Activated T-helper 1 cell treated with anti-CD3 and anti-CD28 coated beads, Interleukin-2, amount 50 U/mL, for 16 hours (primary cell): ENCODE data around the gene IFFO2.
A peak's percentile ranks its signal among the peaks of the same experiment; 100 is the strongest.

Source experiments
- DNase-seq, 2 donors: peaks; one replicate each; pipeline ENCODE4 v3.0.0-alpha.2; 2020; ENCODE audit warnings: low read depth in 1 of 2, low spot score in 1 of 2

Gene IFFO2

GRCh38 chr1:18938008-18938706 lies 18.3 kb downstream of the IFFO2 start:
- no peak for DNase-seq

- DNase-seq, result no peak
Measured at GRCh38 chr1:18937539-18937938, 18.9 kb downstream of the IFFO2 start.

- DNase-seq, result no peak
Measured at GRCh38 chr1:18936814-18937481, 19.5 kb downstream of the IFFO2 start.

GRCh38 chr1:18936471-18936813 lies 20.0 kb downstream of the IFFO2 start:
- DNase-seq, result no peak

GRCh38 chr1:18934205-18935000 lies 22.1 kb downstream of the IFFO2 start:
- no peak for DNase-seq

GRCh38 chr1:18932879-18933278 lies 23.6 kb downstream of the IFFO2 start:
- no peak for DNase-seq

GRCh38 chr1:18932387-18932786 lies 24.1 kb downstream of the IFFO2 start:
- no peak for DNase-seq

GRCh38 chr1:18931730-18932129 lies 24.7 kb downstream of the IFFO2 start:
- no peak for DNase-seq

- DNase-seq, result no peak
Measured at GRCh38 chr1:18929686-18930085, 26.8 kb downstream of the IFFO2 start.

GRCh38 chr1:18928985-18929384 lies 27.5 kb downstream of the IFFO2 start:
- DNase-seq, result no peak

- no peak for DNase-seq
Measured at GRCh38 chr1:18928406-18928805, 28.1 kb downstream of the IFFO2 start.

- peak in 1 of 2 donors; percentile 15 for DNase-seq
Measured at GRCh38 chr1:18927654-18928272, 28.7 kb downstream of the IFFO2 start.

GRCh38 chr1:18927082-18927653 lies 29.3 kb downstream of the IFFO2 start:
- DNase-seq, result peak in 1 of 2 donors; percentile 17

GRCh38 chr1:18926315-18927081 lies 30.0 kb downstream of the IFFO2 start:
- DNase-seq, result peak; percentile 65 to 73

GRCh38 chr1:18925279-18925678 lies 31.2 kb downstream of the IFFO2 start:
- DNase-seq, result no peak

GRCh38 chr1:18924221-18924691 lies 32.2 kb downstream of the IFFO2 start:
- no peak for DNase-seq

- DNase-seq, result no peak
Measured at GRCh38 chr1:18923756-18924211, 32.7 kb downstream of the IFFO2 start.

GRCh38 chr1:18922848-18923755 lies 33.4 kb downstream of the IFFO2 start:
- no peak for DNase-seq

GRCh38 chr1:18922319-18922726 lies 34.2 kb downstream of the IFFO2 start:
- no peak for DNase-seq
